ENCODE results near the gene ADRA2A.

Gene ADRA2A

GRCh38 chr10:111083222-111084095 is 6.6 kb downstream of the ADRA2A start:
- DNase-seq: no peak

GRCh38 chr10:111084366-111085255 is 7.8 kb downstream of the ADRA2A start:
- DNase-seq: no peak

- DNase-seq: no peak
Observed at GRCh38 chr10:111085690-111086353, 9.0 kb downstream of the ADRA2A start.

GRCh38 chr10:111086574-111086973 is 9.7 kb downstream of the ADRA2A start:
- DNase-seq: no peak

GRCh38 chr10:111087331-111087756 is 10.5 kb downstream of the ADRA2A start:
- DNase-seq: no peak

- no peak for DNase-seq
Observed at GRCh38 chr10:111087968-111088505, 11.2 kb downstream of the ADRA2A start.

- no peak for DNase-seq
Observed at GRCh38 chr10:111089293-111089692, 12.5 kb downstream of the ADRA2A start.

GRCh38 chr10:111091833-111092232 is 15.0 kb downstream of the ADRA2A start:
- DNase-seq: no peak

- DNase-seq: no peak
Observed at GRCh38 chr10:111093741-111094380, 17.0 kb downstream of the ADRA2A start.

- DNase-seq: no peak
Observed at GRCh38 chr10:111098679-111099437, 22.0 kb downstream of the ADRA2A start.

- DNase-seq: no peak
Observed at GRCh38 chr10:111100198-111100597, 23.4 kb downstream of the ADRA2A start.

GRCh38 chr10:111101796-111102195 is 25.0 kb downstream of the ADRA2A start:
- no peak for DNase-seq

- no peak for DNase-seq
Observed at GRCh38 chr10:111102359-111102837, 25.6 kb downstream of the ADRA2A start.

GRCh38 chr10:111103196-111103840 is 26.5 kb downstream of the ADRA2A start:
- DNase-seq: no peak

- no peak for DNase-seq
Observed at GRCh38 chr10:111104811-111105210, 28.0 kb downstream of the ADRA2A start.

- DNase-seq: no peak
Observed at GRCh38 chr10:111106081-111106480, 29.3 kb downstream of the ADRA2A start.

GRCh38 chr10:111107023-111107422 is 30.2 kb downstream of the ADRA2A start:
- DNase-seq: no peak

GRCh38 chr10:111107846-111108245 is 31.0 kb downstream of the ADRA2A start:
- no peak for DNase-seq

- no peak for DNase-seq
Observed at GRCh38 chr10:111108441-111108840, 31.6 kb downstream of the ADRA2A start.

GRCh38 chr10:111109501-111110242 is 32.8 kb downstream of the ADRA2A start:
- no peak for DNase-seq
